IMR-90 (cell line): Measurements from ENCODE around the gene PRELID3B. TPM values are rescaled to one million over a fixed set of nuclear protein-coding genes. Genes with fewer than 3 reads are reported as not detected.
A peak's percentile ranks its signal among the peaks of the same experiment; 100 is the strongest.

Experiments
- ATAC-seq: fragments of 200-7000 bp; cut with Tn5 transposase; 2 replicates; pipeline ENCODE4 v1.9.1; 2020; ENCODE audit warnings: low read depth, mild to moderate bottlenecking, moderate library complexity
- BruUV-seq: library from RNA; stranded (reverse); fragments of 400-500 nt; replicated peaks from 2 replicates; lab custom pipeline; 2021; lab: Mats Ljungman, UMichigan
- CTCF ChIA-PET: fragments of 300-600 bp; formaldehyde crosslinking; extraction: SDS; loops from one replicate; lab custom pipeline; 2021; ENCODE audit warnings: antibody characterized with exemption; lab: Yijun Ruan, JAX
- POLR2A ChIA-PET: fragments of 300-600 bp; sonication (Branson Sonifier 250); formaldehyde crosslinking; loops from one replicate; lab custom pipeline; 2022; ENCODE audit warnings: antibody characterized with exemption; ENCODE audit not compliant: unreplicated experiment; lab: Charles Lee
- DNase-seq: peaks from one replicate; pipeline ENCODE4 v3.0.0; 2013
- H2AFZ ChIP-seq: replicated peaks from 2 replicates; pipeline ENCODE3; 2013; ENCODE audit warnings: low read length, mild to moderate bottlenecking; ENCODE audit not compliant: poor library complexity
- H2AK5ac ChIP-seq: 2 replicates; pipeline ENCODE4 v1.6.1; 2013; ENCODE audit warnings: low read depth, low read length, inconsistent platforms
- H2AK9ac ChIP-seq: replicated peaks from 2 replicates; pipeline ENCODE3; 2013; ENCODE audit warnings: mild to moderate bottlenecking, low read depth, low read length, moderate library complexity; ENCODE audit not compliant: poor library complexity
- H2BK120ac ChIP-seq: 2 replicates; pipeline ENCODE4 v1.6.1; 2013; ENCODE audit warnings: low read depth, low read length, inconsistent platforms
- H2BK15ac ChIP-seq: 3 replicates; pipeline ENCODE4 v1.6.1; 2013; ENCODE audit warnings: low read depth, low read length, inconsistent platforms
- H2BK20ac ChIP-seq: 2 replicates; pipeline ENCODE4 v1.6.1; 2013; ENCODE audit warnings: low read depth, mild to moderate bottlenecking, inconsistent platforms, low read length, moderate library complexity
- H2BK5ac ChIP-seq: 2 replicates; pipeline ENCODE4 v1.6.1; 2013; ENCODE audit warnings: mild to moderate bottlenecking, low read depth, low read length, inconsistent platforms; ENCODE audit not compliant: poor library complexity, severe bottlenecking
- H3K14ac ChIP-seq: replicated peaks from 2 replicates; pipeline ENCODE4 v1.6.1; 2013; ENCODE audit warnings: low read depth, low read length, inconsistent platforms
- H3K18ac ChIP-seq: 2 replicates; pipeline ENCODE4 v1.6.1; 2013; ENCODE audit warnings: low read depth, low read length, control low read depth
- H3K23ac ChIP-seq: 2 replicates; pipeline ENCODE4 v1.6.1; 2013; ENCODE audit warnings: low read depth, low read length, inconsistent platforms
- H3K27ac ChIP-seq: 2 replicates; pipeline ENCODE4 v1.5.1; 2013; ENCODE audit warnings: mild to moderate bottlenecking, control low read depth, low read length; ENCODE audit not compliant: insufficient read depth
- H3K27me3 ChIP-seq: 2 replicates; pipeline ENCODE4 v1.6.1; 2013; ENCODE audit warnings: low read length; ENCODE audit not compliant: control insufficient read depth, insufficient read depth
- H3K36me3 ChIP-seq: 2 replicates; pipeline ENCODE4 v1.6.1; 2013; ENCODE audit warnings: low read length, mixed read lengths; ENCODE audit not compliant: control insufficient read depth, insufficient read depth
- H3K4ac ChIP-seq: 2 replicates; pipeline ENCODE4 v1.6.1; 2013; ENCODE audit warnings: low read depth, low read length, inconsistent platforms
- H3K4me1 ChIP-seq: 2 replicates; pipeline ENCODE4 v1.6.1; 2013; ENCODE audit warnings: low read length, mixed read lengths; ENCODE audit not compliant: control insufficient read depth, insufficient read depth
- H3K4me2 ChIP-seq: 2 replicates; pipeline ENCODE4 v1.6.1; 2013; ENCODE audit warnings: low read depth, mild to moderate bottlenecking, control low read depth, low read length, moderate library complexity
- H3K4me3 ChIP-seq: 2 replicates; pipeline ENCODE4 v1.5.1; 2013; ENCODE audit warnings: low read depth, mild to moderate bottlenecking, control low read depth, low read length, moderate library complexity; ENCODE audit not compliant: insufficient read depth
- H3K56ac ChIP-seq: 2 replicates; pipeline ENCODE4 v1.6.1; 2013; ENCODE audit warnings: low read length, inconsistent platforms; ENCODE audit not compliant: insufficient read depth; ENCODE audit errors: extremely low read depth
- H3K79me1 ChIP-seq, 2 experiments: 2 replicates each; pipeline ENCODE4 v1.6.1; 2013; ENCODE audit warnings: low read length in 2 of 2, inconsistent platforms in 1 of 2, low read depth in 1 of 2
- H3K9ac ChIP-seq: 2 replicates; pipeline ENCODE4 v1.6.1; 2013; ENCODE audit warnings: low read depth, low read length, control low read depth
- H3K9me1 ChIP-seq: 2 replicates; pipeline ENCODE4 v1.6.1; 2013; ENCODE audit warnings: low read length, inconsistent platforms; ENCODE audit not compliant: insufficient read depth
- H3K9me3 ChIP-seq: 2 replicates; pipeline ENCODE4 v1.6.1; 2013; ENCODE audit warnings: low read length; ENCODE audit not compliant: control insufficient read depth, insufficient read depth
- H4K20me1 ChIP-seq: 2 replicates; pipeline ENCODE4 v1.6.1; 2013; ENCODE audit warnings: low read length, inconsistent platforms; ENCODE audit not compliant: insufficient read depth
- H4K5ac ChIP-seq: 2 replicates; pipeline ENCODE4 v1.6.1; 2013; ENCODE audit warnings: mild to moderate bottlenecking, low read depth, low read length, control low read depth
- H4K8ac ChIP-seq, 2 experiments: 2 replicates each; pipeline ENCODE4 v1.6.1; 2013; ENCODE audit warnings: low read depth in 2 of 2, low read length in 2 of 2, control low read depth in 1 of 2, inconsistent platforms in 1 of 2
- H4K91ac ChIP-seq: 2 replicates; pipeline ENCODE4 v1.6.1; 2013; ENCODE audit warnings: low read depth, low read length, inconsistent platforms; ENCODE audit not compliant: insufficient read depth
- BHLHE40 ChIP-seq: fragments of 150-350 bp; IDR thresholded peaks from 2 replicates; pipeline ENCODE4 v1.6.1; 2016; ENCODE audit warnings: mild to moderate bottlenecking, low read depth, low read length
- CHD1 ChIP-seq: IDR thresholded peaks from 2 replicates; pipeline ENCODE4 v1.6.1; 2012; ENCODE audit warnings: low read depth, low read length, improper control_type of control experiment
- MAFK ChIP-seq: IDR thresholded peaks from 2 replicates; pipeline ENCODE4 v1.6.1; 2012; ENCODE audit warnings: low read depth, low read length, improper control_type of control experiment
- NFE2L2 ChIP-seq: fragments of 150-350 bp; IDR thresholded peaks from 2 replicates; pipeline ENCODE4 v1.6.1; 2016; ENCODE audit warnings: low read depth, mild to moderate bottlenecking, low read length
- RCOR1 ChIP-seq: IDR thresholded peaks from 2 replicates; pipeline ENCODE4 v1.6.1; 2012; ENCODE audit warnings: mild to moderate bottlenecking, low read length, improper control_type of control experiment; ENCODE audit not compliant: insufficient replicate concordance
- RFX5 ChIP-seq: IDR thresholded peaks from 2 replicates; pipeline ENCODE4 v1.8.0; 2012; ENCODE audit warnings: low read depth, mild to moderate bottlenecking, low read length, moderate library complexity
- WGBS, 2 experiments: methylation state at CpG; one replicate each; pipeline versions ENCODE4 v1.1.5 to v1.1.7; 2013; ENCODE audit warnings: missing lambda C conversion rate in 2 of 2; ENCODE audit not compliant: insufficient read length in 1 of 2; ENCODE audit errors: extremely low coverage in 2 of 2; 5-methylcytosine and 5-hydroxymethylcytosine counted together
- dilution Hi-C: fragments of 300-500 bp; cut with HindIII; formaldehyde crosslinking; loops from one replicate; pipeline ENCODE4 v1.14.3; 2018; ENCODE audit warnings: low sequenced_read_pairs; ENCODE audit not compliant: unreplicated experiment
- in situ Hi-C: fragments of 300-500 bp; cut with MboI; formaldehyde crosslinking; loops from 3 replicates; pipeline ENCODE4 v1.14.3; 2019; ENCODE audit warnings: low sequenced_read_pairs, inconsistent platforms, mixed read lengths
- intact Hi-C: fragments of 100-400 bp; cut with micrococcal nuclease; formaldehyde crosslinking; loops from 2 replicates; pipeline ENCODE4 v1.10.0; 2022
- polyA plus RNA-seq, 3 experiments: library from polyadenylated mRNA; depleted of rRNA; stranded (reverse); fragments of >200 nt; gene quantifications; 2 replicates each; pipeline ENCODE4 v1.2.3, GENCODE V29; 2012; ENCODE audit warnings: low replicate concordance in 1 of 3
- total RNA-seq: library from RNA; depleted of rRNA; stranded (reverse); fragments of >200 nt; gene quantifications from 2 replicates; pipeline ENCODE4 v1.2.3, GENCODE V29; 2012

Gene PRELID3B
- total and polyA plus RNA-seq, 2 of the 4 experiments (the other 2 are of a cell fraction) = 24.8 to 41.9 TPM

DNA sequence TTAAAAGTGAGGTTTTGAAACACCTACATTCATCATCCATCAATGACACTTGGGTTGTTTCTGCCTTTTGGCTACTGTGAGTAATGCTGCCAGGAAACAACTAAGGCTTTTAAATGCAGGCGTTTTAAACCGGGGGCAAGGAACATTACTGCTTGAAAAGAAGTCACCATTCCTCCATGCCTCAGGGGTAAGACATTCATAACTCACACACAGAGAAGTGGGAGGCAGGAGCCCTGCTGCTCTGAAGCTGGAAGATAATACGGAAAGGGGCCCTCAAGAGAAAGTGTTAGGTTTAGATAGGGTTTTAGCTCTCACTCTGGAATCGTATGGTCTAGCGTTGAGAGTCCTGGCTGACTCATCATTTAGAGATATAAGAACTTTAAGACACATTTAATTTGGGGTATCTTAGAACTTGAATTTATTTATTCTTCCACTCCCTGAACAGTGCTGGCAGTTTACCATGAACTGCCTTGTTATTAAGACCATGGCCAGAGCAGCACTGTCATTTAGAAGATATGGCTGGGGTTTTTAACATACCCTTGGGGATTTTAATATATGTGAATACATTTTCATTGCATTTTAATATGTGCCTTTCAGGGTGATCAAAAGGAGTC is 21.5 kb downstream of the PRELID3B start:
- Histone ChIP-seq H3K9me3 (no peaks in the 10 kb centered on the region), H2BK15ac (no peak overlapping the region), H3K14ac (no peak overlapping the region), H3K27ac (peak overlapping the region; percentile 12; the same call in 1 of the 2 replicates), H3K9me1 (peaks cover 14% of the 10 kb centered on the region), H3K4me1 (peaks cover 3% of the 10 kb centered on the region; the same call in 1 of the 2 replicates), H2AK9ac (no peak overlapping the region), H2AK5ac (no peak overlapping the region), H3K4ac (no peak overlapping the region), H3K4me2 (peak overlapping the region; percentile 68; the same call in 1 of the 2 replicates), H2BK120ac (no peak overlapping the region), H4K8ac (no peak overlapping the region), H4K20me1 (peaks cover 27% of the 10 kb centered on the region), H3K79me1 (peaks cover 3 to 45% of the 10 kb centered on the region in 2 experiments; a peak in 3 of 4 replicates), H3K18ac (no peak overlapping the region), H4K5ac (no peak overlapping the region), H3K4me3 (no peak overlapping the region), H4K91ac (no peak overlapping the region), H3K36me3 (peaks cover 25% of the 10 kb centered on the region), H3K9ac (no peak overlapping the region), H2BK5ac (no peak overlapping the region), H3K27me3 (no peaks in the 10 kb centered on the region), H2AFZ (no peak overlapping the region), H3K56ac (no peak overlapping the region), H3K23ac (peak overlapping the region; percentile 67; the same call in 1 of the 2 replicates), H2BK20ac (no peak overlapping the region)
- peak; percentile 76 for ATAC-seq
- POLR2A ChIA-PET = no interaction called here
- dilution Hi-C loops (no loop called here), intact Hi-C loops (no loop called here), in situ Hi-C loops (loop anchor here (10.0 kb wide), 1 partner anchor 116 kb away; no protein-coding TSS in a partner anchor)
- CTCF ChIA-PET = no interaction called here
- no TSS peak for BruUV-seq
- no CpG with 5 or more reads among the region's 5 CpGs for WGBS, 2 experiments
- TF ChIP-seq BHLHE40 (no peak), NFE2L2 (no peak), MAFK (peak; percentile 44; the same call in 1 of the 2 replicates), RFX5 (no peak), CHD1 (0 out of 2 replicates have a peak, but pooled peaks have one; percentile 51), RCOR1 (no peak)
- DNase-seq = peak; percentile 56
